Activated effector memory CD4-positive, alpha-beta T cell treated with anti-CD3 and anti-CD28 coated beads, Interleukin-2, amount 50 U/mL, for 16 hours (primary cell): ENCODE results near the gene ATAD1.
"Not testable (repeated sequence)": the region's sequence is repeated elsewhere in the genome, so short reads cannot be mapped to it uniquely, and the experiment has no call there.

Experiments
- DNase-seq: peaks from one replicate; pipeline ENCODE4 v3.0.0-alpha.2; 2020

Gene ATAD1, protein sequence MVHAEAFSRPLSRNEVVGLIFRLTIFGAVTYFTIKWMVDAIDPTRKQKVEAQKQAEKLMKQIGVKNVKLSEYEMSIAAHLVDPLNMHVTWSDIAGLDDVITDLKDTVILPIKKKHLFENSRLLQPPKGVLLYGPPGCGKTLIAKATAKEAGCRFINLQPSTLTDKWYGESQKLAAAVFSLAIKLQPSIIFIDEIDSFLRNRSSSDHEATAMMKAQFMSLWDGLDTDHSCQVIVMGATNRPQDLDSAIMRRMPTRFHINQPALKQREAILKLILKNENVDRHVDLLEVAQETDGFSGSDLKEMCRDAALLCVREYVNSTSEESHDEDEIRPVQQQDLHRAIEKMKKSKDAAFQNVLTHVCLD

DNA sequence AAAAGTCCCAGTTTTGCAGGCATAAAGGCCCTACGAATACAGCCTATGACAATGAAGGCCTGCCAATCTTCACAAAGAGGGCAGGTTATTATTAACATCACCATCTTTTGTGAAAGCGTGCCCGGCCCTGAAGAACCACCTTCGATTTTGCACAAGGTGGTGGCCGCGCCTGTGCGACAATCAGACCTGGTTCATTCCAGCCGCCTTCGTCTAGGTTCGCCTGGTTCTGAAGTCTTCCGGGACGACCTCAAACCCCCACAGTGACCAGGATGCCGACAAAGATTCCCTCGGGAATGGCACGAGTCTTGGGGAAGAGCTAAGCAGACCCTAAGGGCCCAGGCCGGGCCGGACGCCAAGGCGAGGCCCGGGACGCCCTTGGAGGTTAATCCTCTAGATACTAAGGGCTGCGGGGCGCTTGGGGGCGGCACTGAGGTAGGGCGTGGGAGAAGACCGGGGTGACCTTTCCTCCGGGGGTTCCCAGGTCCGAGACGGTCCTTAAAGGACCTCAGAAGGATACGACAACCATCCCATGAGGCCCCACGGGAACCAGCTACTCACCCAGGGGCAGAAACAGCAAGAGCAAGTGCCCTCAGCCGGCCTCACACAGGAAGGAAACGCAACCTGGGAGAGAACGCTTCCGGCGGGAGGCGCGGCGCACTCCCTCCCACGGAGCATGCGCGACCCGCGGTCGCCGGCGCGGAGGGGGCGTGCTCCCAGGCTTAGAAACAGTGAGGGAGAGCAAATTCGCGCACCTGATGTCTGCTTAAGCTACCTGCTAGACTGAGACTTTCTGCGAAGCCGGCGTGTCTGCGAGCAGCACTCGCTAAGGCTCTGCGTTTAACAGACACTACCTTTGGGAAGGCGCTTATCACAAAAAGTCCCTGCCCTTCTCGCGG, at the start of gene ATAD1:
ATAD1 (minus strand) TSS at position 618 of the 896 bp plus-strand sequence. CDS start 3,627 bp downstream, outside the sequence.
- DNase-seq: peak; percentile 96

GRCh38 chr10:87867453-87867852, 49.4 kb upstream of the ATAD1 start:
- no peak for DNase-seq

DNA sequence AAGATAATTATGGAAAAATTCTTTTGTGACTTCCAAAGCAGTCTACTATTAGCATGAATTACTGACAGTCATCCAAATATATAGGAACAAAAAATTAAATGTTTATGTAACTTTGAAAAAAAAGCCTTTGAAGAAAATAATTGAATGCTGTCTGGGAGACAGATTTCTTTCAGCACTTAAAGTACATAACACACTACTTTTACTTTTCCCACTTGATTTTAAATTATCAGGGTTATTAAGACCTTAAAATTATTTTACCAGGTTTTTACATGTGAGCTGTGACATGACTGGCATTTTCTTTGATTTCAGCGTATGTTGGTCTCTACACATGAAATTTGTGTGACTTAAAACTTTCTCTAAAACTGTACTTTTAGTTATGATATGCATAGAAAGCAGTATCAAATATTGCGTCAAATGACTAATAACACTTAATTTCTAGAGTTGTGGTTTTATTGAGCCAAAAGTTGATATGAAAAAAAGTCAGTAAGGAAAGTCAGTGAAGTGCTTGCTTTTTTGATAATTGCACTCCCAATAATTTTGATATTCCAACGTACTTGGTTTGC, 48.5 kb upstream of the ATAD1 start:
- DNase-seq: no peak

- no peak for DNase-seq
These were observed 47.3 kb upstream of the ATAD1 start for GRCh38 chr10:87865241-87865881.

DNA sequence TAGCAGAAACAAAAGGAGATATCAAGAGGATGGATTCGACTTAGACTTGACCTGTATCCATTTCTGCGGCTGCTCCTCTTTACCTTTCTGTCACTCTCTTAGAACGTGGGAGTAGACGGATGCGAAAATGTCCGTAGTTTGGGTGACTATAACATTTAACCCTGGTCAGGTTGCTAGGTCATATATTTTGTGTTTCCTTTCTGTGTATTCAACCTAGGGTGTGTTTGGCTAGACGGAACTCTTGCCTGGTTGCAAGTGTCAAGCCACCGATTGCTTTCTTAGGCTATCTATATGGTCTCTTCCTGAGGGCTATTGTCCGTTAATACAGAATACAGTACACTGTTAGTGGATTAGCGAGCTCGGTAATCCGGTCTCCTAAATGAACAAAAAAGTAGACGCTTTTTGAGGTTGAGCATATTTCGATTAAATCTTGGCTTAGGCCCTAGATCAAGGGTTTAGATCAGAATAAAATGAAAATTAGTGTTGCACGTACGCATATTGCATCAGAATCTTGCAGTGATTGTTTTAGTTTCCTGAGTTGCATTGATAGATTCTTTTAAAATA, 46.6 kb upstream of the ATAD1 start:
- no peak for DNase-seq

DNA sequence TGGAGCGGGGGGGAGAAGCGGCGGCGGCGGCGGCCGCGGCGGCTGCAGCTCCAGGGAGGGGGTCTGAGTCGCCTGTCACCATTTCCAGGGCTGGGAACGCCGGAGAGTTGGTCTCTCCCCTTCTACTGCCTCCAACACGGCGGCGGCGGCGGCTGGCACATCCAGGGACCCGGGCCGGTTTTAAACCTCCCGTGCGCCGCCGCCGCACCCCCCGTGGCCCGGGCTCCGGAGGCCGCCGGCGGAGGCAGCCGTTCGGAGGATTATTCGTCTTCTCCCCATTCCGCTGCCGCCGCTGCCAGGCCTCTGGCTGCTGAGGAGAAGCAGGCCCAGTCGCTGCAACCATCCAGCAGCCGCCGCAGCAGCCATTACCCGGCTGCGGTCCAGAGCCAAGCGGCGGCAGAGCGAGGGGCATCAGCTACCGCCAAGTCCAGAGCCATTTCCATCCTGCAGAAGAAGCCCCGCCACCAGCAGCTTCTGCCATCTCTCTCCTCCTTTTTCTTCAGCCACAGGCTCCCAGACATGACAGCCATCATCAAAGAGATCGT, 46.0 kb upstream of the ATAD1 start:
- peak; percentile 77 for DNase-seq

DNA sequence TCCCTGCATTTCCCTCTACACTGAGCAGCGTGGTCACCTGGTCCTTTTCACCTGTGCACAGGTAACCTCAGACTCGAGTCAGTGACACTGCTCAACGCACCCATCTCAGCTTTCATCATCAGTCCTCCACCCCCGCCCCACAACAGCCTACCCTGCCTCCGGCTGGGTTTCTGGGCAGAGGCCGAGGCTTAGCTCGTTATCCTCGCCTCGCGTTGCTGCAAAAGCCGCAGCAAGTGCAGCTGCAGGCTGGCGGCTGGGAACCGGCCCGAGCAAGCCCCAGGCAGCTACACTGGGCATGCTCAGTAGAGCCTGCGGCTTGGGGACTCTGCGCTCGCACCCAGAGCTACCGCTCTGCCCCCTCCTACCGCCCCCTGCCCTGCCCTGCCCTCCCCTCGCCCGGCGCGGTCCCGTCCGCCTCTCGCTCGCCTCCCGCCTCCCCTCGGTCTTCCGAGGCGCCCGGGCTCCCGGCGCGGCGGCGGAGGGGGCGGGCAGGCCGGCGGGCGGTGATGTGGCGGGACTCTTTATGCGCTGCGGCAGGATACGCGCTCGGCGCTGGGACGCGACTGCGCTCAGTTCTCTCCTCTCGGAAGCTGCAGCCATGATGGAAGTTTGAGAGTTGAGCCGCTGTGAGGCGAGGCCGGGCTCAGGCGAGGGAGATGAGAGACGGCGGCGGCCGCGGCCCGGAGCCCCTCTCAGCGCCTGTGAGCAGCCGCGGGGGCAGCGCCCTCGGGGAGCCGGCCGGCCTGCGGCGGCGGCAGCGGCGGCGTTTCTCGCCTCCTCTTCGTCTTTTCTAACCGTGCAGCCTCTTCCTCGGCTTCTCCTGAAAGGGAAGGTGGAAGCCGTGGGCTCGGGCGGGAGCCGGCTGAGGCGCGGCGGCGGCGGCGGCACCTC, 45.3 kb upstream of the ATAD1 start, which contains the start of the genes KLLN and PTEN:
KLLN (minus strand) TSS at position 481 of the 891 bp plus-strand sequence. CDS start 1,046 bp downstream, outside the sequence.
PTEN (plus strand) TSS at position 573 of the 891 bp plus-strand sequence. CDS start 845 bp downstream, outside the sequence.
- peak; percentile 94 for DNase-seq

DNA sequence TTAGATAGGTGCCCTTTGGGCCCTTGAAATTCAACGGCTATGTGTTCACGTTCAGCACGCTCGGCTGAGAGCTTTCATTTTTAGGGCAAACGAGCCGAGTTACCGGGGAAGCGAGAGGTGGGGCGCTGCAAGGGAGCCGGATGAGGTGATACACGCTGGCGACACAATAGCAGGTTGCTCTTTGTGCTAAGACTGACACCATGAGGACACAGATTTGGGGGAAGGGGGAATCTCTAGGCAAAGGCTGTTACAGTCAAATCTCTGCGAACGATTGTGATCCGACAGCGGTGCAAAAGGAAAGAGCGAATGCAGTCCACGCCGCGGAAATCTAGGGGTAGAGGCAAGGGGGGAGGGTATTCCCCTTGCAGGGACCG, 44.6 kb upstream of the ATAD1 start:
- DNase-seq: no peak

- DNase-seq: peak; percentile 97
These were observed 44.1 kb upstream of the ATAD1 start for GRCh38 chr10:87861953-87862678.

- DNase-seq: no peak
These were observed 43.5 kb upstream of the ATAD1 start for GRCh38 chr10:87861566-87861952.

DNA sequence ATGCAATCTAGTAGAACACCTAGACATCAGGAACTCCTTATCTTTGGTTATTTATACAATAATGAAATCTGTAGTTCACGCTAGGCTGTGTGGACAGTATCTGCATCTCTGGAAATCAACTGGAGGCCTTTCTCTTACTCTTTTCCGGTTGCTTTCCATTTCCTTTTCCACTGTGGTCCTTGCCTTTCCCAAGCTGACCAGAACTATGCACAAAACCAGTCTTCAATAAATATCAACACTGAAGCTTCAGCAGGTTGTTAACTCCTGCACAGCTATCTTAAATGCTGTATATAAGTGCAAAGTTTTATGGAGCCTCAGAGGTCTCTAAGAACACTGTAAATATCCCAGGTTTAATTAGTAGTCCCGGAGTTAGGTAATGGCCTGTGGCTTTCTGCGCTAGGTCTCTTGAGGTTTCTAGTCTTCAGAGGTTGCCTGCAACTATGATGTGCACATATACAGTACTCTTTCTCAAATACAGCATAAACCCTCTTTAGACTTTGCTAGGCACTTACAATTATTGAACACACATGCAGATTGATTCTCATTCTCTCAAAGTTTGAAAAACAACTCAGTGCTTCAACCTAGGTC, 42.9 kb upstream of the ATAD1 start:
- no peak for DNase-seq

DNA sequence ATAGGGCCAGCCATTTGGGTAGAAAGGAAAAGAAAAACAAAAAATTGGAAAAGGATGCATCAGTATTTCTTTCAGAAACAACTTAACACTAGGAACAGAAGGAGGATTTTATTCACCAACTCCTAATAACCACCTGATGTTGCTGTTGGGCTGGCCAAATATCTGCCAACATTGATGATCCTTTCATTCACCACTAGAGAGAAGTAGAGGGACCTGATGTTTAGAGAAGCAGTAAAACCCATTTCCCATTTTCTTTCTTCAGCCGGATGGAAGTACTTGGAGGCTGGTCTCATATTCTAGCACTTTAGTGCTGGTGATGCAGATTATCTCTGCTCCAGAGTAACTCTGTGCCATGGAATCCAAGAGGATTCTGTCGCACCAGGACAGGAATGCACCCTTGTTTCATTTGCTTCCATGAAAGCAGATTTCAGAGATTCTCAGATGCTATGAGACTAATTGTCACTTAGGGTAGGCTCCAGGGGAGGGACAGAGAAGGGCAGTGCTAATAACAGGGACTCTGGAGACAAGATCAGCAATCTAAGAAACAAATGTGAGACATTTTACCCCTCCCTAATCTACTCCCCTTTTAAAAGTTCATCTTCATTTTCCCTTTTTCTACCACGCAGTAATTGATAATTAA, 42.2 kb upstream of the ATAD1 start:
- DNase-seq: no peak

DNA sequence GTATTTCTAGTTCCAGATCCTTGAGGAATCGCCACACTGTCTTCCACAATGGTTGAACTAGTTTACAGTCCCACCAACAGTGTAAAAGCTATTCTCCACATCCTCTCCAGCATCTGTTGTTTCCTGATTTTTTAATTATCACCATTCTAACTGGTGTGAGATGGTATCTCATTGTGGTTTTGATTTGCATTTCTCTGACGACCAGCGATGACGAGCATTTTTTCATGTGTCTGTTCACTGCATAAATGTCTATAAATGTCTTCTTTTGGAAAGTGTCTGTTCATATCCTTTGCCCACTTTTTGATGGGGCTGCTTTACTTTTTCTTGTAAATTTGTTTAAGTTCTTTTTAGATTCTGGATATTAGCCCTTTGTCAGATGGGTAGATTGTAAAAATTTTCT, 37.6 kb upstream of the ATAD1 start:
- not testable (repeated sequence) for DNase-seq

DNA sequence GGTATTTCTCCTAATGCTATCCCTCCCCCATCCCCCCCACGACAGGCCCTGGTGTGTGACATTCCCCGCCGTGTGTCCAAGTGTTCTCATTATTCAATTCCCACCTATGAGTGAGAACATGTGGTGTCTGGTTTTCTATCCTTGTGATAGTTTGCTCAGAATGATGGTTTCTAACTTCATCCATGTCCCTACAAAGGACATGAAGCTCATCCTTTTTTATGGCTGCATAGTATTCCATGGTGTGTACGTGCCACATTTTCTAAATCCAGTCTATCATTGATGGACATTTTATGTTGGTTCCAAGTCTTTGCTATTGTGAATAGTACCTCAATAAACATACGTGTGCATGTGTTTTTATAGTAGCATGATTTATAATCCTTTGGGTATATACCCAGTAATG, 37.2 kb upstream of the ATAD1 start:
- DNase-seq: not testable (repeated sequence)

DNA sequence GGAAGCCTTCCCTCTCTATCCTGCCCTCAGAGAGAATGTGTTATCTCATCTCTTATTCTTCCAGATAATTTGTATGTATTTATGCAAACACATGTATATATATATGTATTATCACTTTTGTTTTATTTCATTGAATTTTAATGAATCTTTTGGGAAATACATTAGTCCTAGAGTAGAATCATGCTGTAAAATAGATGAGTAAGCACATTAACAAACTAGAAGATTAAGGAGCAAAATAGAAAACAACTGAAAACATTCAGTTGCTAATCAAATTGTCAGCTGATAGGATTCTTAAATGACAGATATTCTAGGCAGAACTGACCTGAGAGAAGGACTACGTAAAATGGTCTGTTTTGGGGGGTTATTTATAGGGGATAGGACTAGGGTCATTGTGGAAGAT, 34.1 kb upstream of the ATAD1 start:
- DNase-seq: no peak

DNA sequence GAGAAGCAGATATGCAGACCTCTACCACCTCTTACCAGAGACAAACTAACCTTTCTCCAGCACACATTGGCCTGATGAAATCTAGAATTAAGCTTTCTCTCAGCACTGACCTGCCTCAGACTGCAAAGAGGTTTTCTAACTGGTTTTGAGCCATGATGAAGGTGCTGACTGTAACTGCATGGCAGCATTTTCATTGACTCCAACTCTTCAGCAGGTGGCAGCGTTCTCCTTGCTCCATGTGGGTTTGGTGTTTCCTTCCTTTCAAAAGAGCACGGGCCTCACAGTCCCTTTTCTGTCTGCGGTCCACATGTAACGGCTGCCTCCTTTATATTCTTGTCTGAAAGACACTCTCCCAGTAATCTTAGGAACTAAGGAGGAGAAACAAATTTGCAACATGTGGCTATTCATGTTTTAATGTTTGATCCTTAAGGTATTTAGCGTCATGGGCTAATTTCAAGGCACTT, 32.7 kb upstream of the ATAD1 start:
- DNase-seq: peak; percentile 77

DNA sequence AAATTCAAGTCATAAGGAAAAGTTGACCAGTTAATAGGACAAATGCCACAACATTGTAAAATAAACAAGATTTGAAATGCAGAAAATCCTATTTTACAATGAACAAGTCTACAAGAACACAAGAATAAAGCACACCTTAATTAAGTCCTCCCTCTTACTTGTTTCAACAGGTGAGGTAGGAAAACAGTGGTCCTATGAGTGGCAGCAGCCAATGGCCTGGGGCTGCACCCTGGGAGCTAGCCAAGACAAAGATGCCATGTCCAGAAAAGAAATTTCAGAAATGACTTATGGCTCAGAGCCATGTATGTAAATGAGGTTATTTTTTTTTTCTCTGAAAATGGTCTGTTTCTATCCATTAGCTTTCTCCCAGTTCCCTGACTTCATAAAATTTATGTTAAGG, 31.0 kb upstream of the ATAD1 start:
- DNase-seq: no peak

GRCh38 chr10:87847550-87847949, 29.5 kb upstream of the ATAD1 start:
- no peak for DNase-seq

- not testable (repeated sequence) for DNase-seq
These were observed 28.7 kb upstream of the ATAD1 start for GRCh38 chr10:87846711-87847110.
